RWPE2 (cell line): ENCODE results near the gene DOCK3.
"Not testable (repeated sequence)": the region's sequence is repeated elsewhere in the genome, so short reads cannot be mapped to it uniquely, and the experiment has no call there.

Experiments used
- ATAC-seq: fragments of 200-7000 bp; cut with Tn5 transposase; 3 replicates; pipeline ENCODE4 v1.9.1; 2021; ENCODE audit warnings: low read depth
- DNase-seq: peaks from one replicate; pipeline ENCODE4 v3.0.0-alpha.2; 2020; ENCODE audit warnings: low spot score
- H3K27ac ChIP-seq: fragments of 450-650 bp; 2 replicates; pipeline ENCODE4 v1.5.1; 2017; ENCODE audit warnings: mild to moderate bottlenecking; ENCODE audit not compliant: poor library complexity, severe bottlenecking
- H3K27me3 ChIP-seq: fragments of 250-450 bp; sonication (Bioruptor Pico); 2 replicates; pipeline ENCODE4 v1.5.1; 2021; ENCODE audit warnings: mild to moderate bottlenecking, moderate library complexity; ENCODE audit not compliant: insufficient read depth, poor library complexity, severe bottlenecking
- H3K36me3 ChIP-seq: fragments of 250-450 bp; sonication (Bioruptor Pico); 2 replicates; pipeline ENCODE4 v1.5.1; 2020; ENCODE audit warnings: low read depth, mild to moderate bottlenecking, moderate library complexity
- H3K4me1 ChIP-seq: fragments of 250-450 bp; sonication (Bioruptor Pico); 2 replicates; pipeline ENCODE4 v1.5.1; 2021; ENCODE audit warnings: mild to moderate bottlenecking, moderate library complexity; ENCODE audit not compliant: insufficient read depth, poor library complexity, severe bottlenecking
- H3K4me3 ChIP-seq: fragments of 250-450 bp; sonication (Bioruptor Pico); 2 replicates; pipeline ENCODE4 v1.5.1; 2021; ENCODE audit warnings: mild to moderate bottlenecking, moderate library complexity; ENCODE audit not compliant: severe bottlenecking
- H3K9me3 ChIP-seq: fragments of 250-450 bp; sonication (Bioruptor Pico); 2 replicates; pipeline ENCODE4 v1.5.1; 2021; ENCODE audit warnings: mild to moderate bottlenecking, moderate library complexity; ENCODE audit not compliant: severe bottlenecking
- TF ChIP-seq, protein P1 (sequence below): fragments of 450-650 bp; IDR thresholded peaks from one replicate; pipeline ENCODE4 v1.5.1; 2017; ENCODE audit warnings: mild to moderate bottlenecking, moderate library complexity; ENCODE audit not compliant: poor library complexity, severe bottlenecking

The DOCK3 gene

DNA sequence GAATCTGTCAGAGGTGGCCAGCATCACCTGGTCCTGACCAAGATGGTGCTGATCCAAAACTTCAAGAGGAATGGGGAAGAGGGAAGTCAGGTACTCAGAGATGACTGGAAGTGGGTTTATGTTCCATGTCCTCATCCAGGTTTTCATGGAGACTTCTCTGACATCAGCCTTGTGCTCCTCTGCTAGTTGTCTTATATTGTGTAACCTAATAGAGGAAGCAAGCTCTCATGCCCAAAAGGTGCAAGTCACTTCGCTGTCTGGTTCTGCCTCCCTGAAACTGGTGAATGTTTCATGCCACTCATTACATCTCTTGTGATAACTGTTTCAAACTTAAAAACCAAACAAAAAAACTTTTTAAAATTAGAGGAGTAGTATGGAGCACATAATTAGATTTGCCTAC, 583.1 kb downstream of the DOCK3 start:
- Histone ChIP-seq H3K4me1 (no peaks in the 10 kb centered on the region), H3K27ac (no peak overlapping the region), H3K4me3 (no peak overlapping the region), H3K27me3 (peaks cover 32% of the 10 kb centered on the region), H3K36me3 (no peaks in the 10 kb centered on the region), H3K9me3 (no peaks in the 10 kb centered on the region)
- no peak for DNase-seq
- TF ChIP-seq, protein P1, sequence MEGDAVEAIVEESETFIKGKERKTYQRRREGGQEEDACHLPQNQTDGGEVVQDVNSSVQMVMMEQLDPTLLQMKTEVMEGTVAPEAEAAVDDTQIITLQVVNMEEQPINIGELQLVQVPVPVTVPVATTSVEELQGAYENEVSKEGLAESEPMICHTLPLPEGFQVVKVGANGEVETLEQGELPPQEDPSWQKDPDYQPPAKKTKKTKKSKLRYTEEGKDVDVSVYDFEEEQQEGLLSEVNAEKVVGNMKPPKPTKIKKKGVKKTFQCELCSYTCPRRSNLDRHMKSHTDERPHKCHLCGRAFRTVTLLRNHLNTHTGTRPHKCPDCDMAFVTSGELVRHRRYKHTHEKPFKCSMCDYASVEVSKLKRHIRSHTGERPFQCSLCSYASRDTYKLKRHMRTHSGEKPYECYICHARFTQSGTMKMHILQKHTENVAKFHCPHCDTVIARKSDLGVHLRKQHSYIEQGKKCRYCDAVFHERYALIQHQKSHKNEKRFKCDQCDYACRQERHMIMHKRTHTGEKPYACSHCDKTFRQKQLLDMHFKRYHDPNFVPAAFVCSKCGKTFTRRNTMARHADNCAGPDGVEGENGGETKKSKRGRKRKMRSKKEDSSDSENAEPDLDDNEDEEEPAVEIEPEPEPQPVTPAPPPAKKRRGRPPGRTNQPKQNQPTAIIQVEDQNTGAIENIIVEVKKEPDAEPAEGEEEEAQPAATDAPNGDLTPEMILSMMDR = no peak
- no peak for ATAC-seq

DNA sequence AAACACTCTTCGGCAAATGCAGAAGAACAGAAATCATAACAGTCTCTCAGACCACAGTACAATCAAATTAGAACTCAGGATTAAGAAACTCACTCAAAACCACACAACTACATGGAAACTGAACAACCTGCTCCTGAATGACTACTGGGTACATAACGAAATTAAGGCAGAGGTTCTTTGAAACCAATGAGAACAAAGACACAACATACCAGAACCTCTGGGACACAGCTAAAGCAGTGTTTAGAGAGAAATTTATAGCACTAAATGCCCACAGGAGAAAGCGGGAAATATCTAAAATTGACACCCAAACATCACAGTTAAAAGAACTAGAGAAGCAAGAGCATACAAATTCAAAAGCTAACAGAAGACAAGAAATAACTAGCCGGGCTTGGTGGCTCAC, 589.4 kb downstream of the DOCK3 start:
- not testable (repeated sequence) for H3K27ac ChIP-seq, H3K4me3 ChIP-seq, ATAC-seq, H3K9me3 ChIP-seq, H3K4me1 ChIP-seq, DNase-seq, H3K36me3 ChIP-seq
- H3K27me3 ChIP-seq = peaks cover 18% of the 10 kb centered on the region

DNA sequence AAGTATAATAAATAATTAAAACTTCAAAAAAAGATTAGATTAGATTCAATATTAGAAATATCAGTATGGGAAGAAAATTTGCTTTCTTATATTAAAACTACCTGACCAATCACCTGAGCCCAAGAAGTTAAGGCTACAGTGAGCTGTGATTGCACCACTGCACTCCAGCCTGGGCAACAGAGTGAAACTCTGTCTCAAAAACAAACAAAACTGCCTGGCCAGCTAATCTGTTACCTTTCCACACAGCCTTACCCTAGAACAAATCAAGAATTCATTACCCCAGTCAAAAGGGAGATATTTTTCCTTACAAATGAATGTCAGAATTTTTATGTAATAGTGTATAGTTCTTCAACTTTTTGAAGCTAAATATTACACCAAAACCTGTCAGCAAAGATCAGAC, 593.4 kb downstream of the DOCK3 start:
- Histone ChIP-seq H3K36me3 (no peaks in the 10 kb centered on the region), H3K27ac (no peak overlapping the region), H3K27me3 (no peaks in the 10 kb centered on the region), H3K4me3 (no peak overlapping the region), H3K9me3 (no peaks in the 10 kb centered on the region), H3K4me1 (no peaks in the 10 kb centered on the region)
- DNase-seq (no peak), ATAC-seq (no peak)
- TF ChIP-seq, protein P1 = no peak

DNA sequence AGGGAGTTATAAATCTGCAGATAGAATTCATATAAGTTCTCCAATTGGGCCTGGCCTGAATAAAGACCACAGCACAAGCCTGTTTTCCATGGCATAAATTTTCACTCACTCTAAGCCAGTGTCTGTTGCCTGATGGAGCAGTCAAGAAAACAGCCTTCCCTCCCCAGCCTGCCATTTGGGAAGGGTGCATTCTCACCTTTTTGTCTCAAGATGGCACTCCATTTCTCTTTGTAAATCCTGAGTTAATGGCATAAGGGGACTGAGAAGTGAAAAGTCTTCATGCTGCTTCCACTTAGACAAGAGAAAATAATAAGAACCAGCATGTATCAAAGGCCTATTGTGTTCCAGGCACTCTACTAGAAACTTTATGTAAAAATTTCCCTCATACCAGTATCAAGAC, 594.7 kb downstream of the DOCK3 start:
- H3K4me1 ChIP-seq = no peaks in the 10 kb centered on the region
- no peaks in the 10 kb centered on the region for H3K9me3 ChIP-seq
- ATAC-seq (0 out of 3 replicates have a peak, but pooled peaks have one; percentile 23), DNase-seq (no peak)
- H3K27ac ChIP-seq = no peak overlapping the region
- TF ChIP-seq, protein P1 = peak; percentile 36
- H3K4me3 ChIP-seq = no peak overlapping the region
- H3K27me3 ChIP-seq = no peaks in the 10 kb centered on the region
- no peaks in the 10 kb centered on the region for H3K36me3 ChIP-seq

DNA sequence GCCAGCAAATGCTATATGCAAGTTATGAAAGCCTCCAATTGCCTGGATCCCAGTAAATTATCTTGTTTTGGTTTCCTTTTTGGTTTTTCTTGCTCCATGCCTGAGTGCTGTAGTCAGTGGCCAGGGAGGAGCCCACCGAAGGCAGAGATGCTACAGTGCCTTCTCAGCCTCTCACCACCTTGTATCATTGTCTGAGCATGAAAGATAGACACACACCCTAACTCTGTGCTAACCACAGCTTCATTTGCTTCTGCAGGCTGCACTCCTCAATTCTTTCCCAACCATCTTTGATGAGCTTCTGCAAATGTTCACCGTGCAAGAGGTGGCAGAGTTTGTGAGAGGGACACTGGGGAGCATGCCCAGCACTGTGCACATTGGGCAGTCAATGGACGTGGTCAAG, 595.8 kb downstream of the DOCK3 start:
- no peaks in the 10 kb centered on the region for H3K9me3 ChIP-seq
- ATAC-seq (no peak), DNase-seq (no peak)
- no peaks in the 10 kb centered on the region for H3K4me1 ChIP-seq
- no peaks in the 10 kb centered on the region for H3K36me3 ChIP-seq
- no peak overlapping the region for H3K27ac ChIP-seq
- no peak overlapping the region for H3K4me3 ChIP-seq
- H3K27me3 ChIP-seq = no peaks in the 10 kb centered on the region
- TF ChIP-seq, protein P1 = no peak
